ENCODE results near the gene RPUSD1. TPM values are rescaled to one million over a fixed set of nuclear protein-coding genes. Genes with fewer than 3 reads are reported as not detected.
"Not testable (repeated sequence)": the region's sequence is repeated elsewhere in the genome, so short reads cannot be mapped to it uniquely, and the experiment has no call there.

The RPUSD1 gene
- polyA plus RNA-seq, 3 donors, result 29.5 to 38.1 (median 31.5) TPM

DNA sequence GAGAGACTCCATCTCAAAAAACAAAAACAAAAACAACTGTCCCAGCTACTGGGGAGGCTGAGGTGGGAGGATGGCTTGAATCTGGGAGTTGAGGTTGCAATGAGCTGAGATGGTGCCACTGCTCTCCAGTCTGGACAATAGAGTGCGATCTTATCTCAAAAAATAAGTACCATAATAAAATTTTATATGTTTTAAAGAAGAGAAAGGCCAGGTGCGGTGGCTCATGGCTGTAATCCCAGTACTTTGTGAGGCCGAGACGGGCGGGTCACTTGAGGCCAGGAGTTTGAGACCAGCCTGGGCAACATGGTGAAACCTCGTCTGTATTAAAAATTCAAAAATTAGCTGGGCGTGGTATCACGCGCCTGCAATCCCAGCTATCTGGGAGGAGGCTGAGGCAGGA lies 11.4 kb downstream of the RPUSD1 start:
- no peaks in the 10 kb centered on the region for H3K9me3 ChIP-seq (replicated peaks in 1 of 2; ENCODE audit: control insufficient read depth in 1 of 2, insufficient read depth in 1 of 2, low read length in 2 of 2)
- H3K27me3 Mint-ChIP-seq (ENCODE audit: low read depth in 3 of 3), result peaks cover under 1 to 21% (median 10%) of the 10 kb centered on the region in 3 donors
- H3K4me1 ChIP-seq (ENCODE audit: control insufficient read depth in 1 of 2, insufficient read depth in 2 of 2, low read length in 2 of 2), result no peaks in the 10 kb centered on the region
- H3K4me3 Mint-ChIP-seq, result no peak overlapping the region
- no peaks in the 10 kb centered on the region for H3K36me3 Mint-ChIP-seq
- no peaks in the 10 kb centered on the region for H3K4me1 Mint-ChIP-seq
- H3K9me3 Mint-ChIP-seq, result peaks cover 0 to 3% (median 0%) of the 10 kb centered on the region in 7 donors
- H3K9ac ChIP-seq (ENCODE audit: insufficient read depth, low read length, poor library complexity, severe bottlenecking), result no peak overlapping the region
- no peak overlapping the region for H2AFZ ChIP-seq (ENCODE audit: insufficient read depth, low read depth, low read length, poor library complexity, severe bottlenecking)
- H3K27ac Mint-ChIP-seq, result no peak overlapping the region
- peaks cover 0 to 9% of the 10 kb centered on the region in 2 donors for H3K27me3 ChIP-seq (ENCODE audit: control insufficient read depth in 2 of 2, insufficient read depth in 2 of 2, low read length in 2 of 2)
- TF ChIP-seq, protein P1, sequence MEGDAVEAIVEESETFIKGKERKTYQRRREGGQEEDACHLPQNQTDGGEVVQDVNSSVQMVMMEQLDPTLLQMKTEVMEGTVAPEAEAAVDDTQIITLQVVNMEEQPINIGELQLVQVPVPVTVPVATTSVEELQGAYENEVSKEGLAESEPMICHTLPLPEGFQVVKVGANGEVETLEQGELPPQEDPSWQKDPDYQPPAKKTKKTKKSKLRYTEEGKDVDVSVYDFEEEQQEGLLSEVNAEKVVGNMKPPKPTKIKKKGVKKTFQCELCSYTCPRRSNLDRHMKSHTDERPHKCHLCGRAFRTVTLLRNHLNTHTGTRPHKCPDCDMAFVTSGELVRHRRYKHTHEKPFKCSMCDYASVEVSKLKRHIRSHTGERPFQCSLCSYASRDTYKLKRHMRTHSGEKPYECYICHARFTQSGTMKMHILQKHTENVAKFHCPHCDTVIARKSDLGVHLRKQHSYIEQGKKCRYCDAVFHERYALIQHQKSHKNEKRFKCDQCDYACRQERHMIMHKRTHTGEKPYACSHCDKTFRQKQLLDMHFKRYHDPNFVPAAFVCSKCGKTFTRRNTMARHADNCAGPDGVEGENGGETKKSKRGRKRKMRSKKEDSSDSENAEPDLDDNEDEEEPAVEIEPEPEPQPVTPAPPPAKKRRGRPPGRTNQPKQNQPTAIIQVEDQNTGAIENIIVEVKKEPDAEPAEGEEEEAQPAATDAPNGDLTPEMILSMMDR (IDR thresholded peaks at IDR 0.05), result no peak
- no peaks in the 10 kb centered on the region for H3K79me2 ChIP-seq (ENCODE audit: insufficient read depth, low read length)
- WGBS (ENCODE audit: insufficient coverage), result 94% methylated on average over 7 of the region's 9 CpGs
- H4K20me1 ChIP-seq (ENCODE audit: insufficient read depth, low read length), result no peaks in the 10 kb centered on the region
- no peaks in the 10 kb centered on the region for H3K36me3 ChIP-seq (replicated peaks in 1 of 2; ENCODE audit: control insufficient read depth in 1 of 2, insufficient read depth in 2 of 2, low read length in 2 of 2)
- DNase-seq, result no peak
- no peak overlapping the region for H3K4me3 ChIP-seq (replicated peaks in 1 of 3; ENCODE audit: low read depth in 2 of 3, low read length in 3 of 3)
- H3K27ac ChIP-seq (ENCODE audit: low read depth in 1 of 2, low read length in 2 of 2), result no peak overlapping the region
- intact Hi-C loops (cut with micrococcal nuclease), result no loop called here
- no peak overlapping the region for H3K4me2 ChIP-seq (replicated peaks; ENCODE audit: extremely low read depth, low read length, poor library complexity, severe bottlenecking)

DNA sequence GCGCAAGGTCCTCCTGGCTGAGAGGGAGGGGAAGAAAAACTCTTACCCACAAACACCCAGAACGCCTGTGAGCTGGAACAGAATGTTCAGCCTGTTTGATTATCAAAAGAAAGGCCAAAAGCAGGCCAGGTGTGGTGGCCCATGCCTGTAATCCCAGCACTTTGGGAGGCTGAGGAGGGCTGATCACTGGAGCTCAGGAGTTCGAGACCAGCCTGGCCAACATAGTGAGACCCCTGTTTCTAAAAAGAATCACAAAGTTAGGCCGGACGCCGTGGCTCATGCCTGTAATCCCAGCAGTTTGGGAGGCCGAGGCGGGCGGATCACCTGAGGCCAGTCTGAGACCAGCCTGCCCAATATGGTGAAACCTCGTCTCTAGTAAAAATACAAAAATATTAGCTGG lies 11.9 kb downstream of the RPUSD1 start:
- H3K9me3 ChIP-seq (replicated peaks in 1 of 2; ENCODE audit: control insufficient read depth in 1 of 2, insufficient read depth in 1 of 2, low read length in 2 of 2); H3K27ac Mint-ChIP-seq; H2AFZ ChIP-seq (ENCODE audit: insufficient read depth, low read depth, low read length, poor library complexity, severe bottlenecking); H3K27ac ChIP-seq (ENCODE audit: low read depth in 1 of 2, low read length in 2 of 2); H3K36me3 Mint-ChIP-seq; H3K4me1 Mint-ChIP-seq; H3K4me3 Mint-ChIP-seq; H3K4me1 ChIP-seq (ENCODE audit: control insufficient read depth in 1 of 2, insufficient read depth in 2 of 2, low read length in 2 of 2); H4K20me1 ChIP-seq (ENCODE audit: insufficient read depth, low read length); intact Hi-C loops (cut with micrococcal nuclease); H3K27me3 ChIP-seq (ENCODE audit: control insufficient read depth in 2 of 2, insufficient read depth in 2 of 2, low read length in 2 of 2); H3K9me3 Mint-ChIP-seq; H3K9ac ChIP-seq (ENCODE audit: insufficient read depth, low read length, poor library complexity, severe bottlenecking); H3K79me2 ChIP-seq (ENCODE audit: insufficient read depth, low read length); H3K4me3 ChIP-seq (replicated peaks in 1 of 3; ENCODE audit: low read depth in 2 of 3, low read length in 3 of 3); DNase-seq; H3K36me3 ChIP-seq (replicated peaks in 1 of 2; ENCODE audit: control insufficient read depth in 1 of 2, insufficient read depth in 2 of 2, low read length in 2 of 2); H3K4me2 ChIP-seq (replicated peaks; ENCODE audit: extremely low read depth, low read length, poor library complexity, severe bottlenecking): not testable (repeated sequence)
- peaks cover 2 to 18% (median 10%) of the 10 kb centered on the region in 3 donors for H3K27me3 Mint-ChIP-seq (ENCODE audit: low read depth in 3 of 3)
- WGBS (ENCODE audit: insufficient coverage), result 95% methylated on average over 8 of the region's 10 CpGs

Measured in CD14-positive monocyte (primary cell).